Measurements from ENCODE around the gene WSB2.

Gene WSB2

GRCh38 chr12:118061873-118062843 is 1.2 kb upstream of the WSB2 start:
- DNase-seq (ENCODE audit: low spot score) = peak; percentile 40

GRCh38 chr12:118060301-118061010 is 523 bp downstream of the WSB2 start:
- peak; percentile 33 for DNase-seq (ENCODE audit: low spot score)

- DNase-seq (ENCODE audit: low spot score) = no peak
Observed at GRCh38 chr12:118059341-118060191, 1.4 kb downstream of the WSB2 start.

GRCh38 chr12:118058881-118059280 is 2.1 kb downstream of the WSB2 start:
- no peak for DNase-seq (ENCODE audit: low spot score)

- no peak for DNase-seq (ENCODE audit: low spot score)
Observed at GRCh38 chr12:118058227-118058626, 2.8 kb downstream of the WSB2 start.

GRCh38 chr12:118055865-118056773 is 4.9 kb downstream of the WSB2 start:
- no peak for DNase-seq (ENCODE audit: low spot score)

- peak; percentile 53 for DNase-seq (ENCODE audit: low spot score)
Observed at GRCh38 chr12:118055144-118055557, 5.8 kb downstream of the WSB2 start.

- DNase-seq (ENCODE audit: low spot score) = no peak
Observed at GRCh38 chr12:118053071-118053985, 7.7 kb downstream of the WSB2 start.

GRCh38 chr12:118052324-118053070 is 8.5 kb downstream of the WSB2 start:
- DNase-seq (ENCODE audit: low spot score) = peak; percentile 93

- no peak for DNase-seq (ENCODE audit: low spot score)
Observed at GRCh38 chr12:118050972-118051910, 9.7 kb downstream of the WSB2 start.

- no peak for DNase-seq (ENCODE audit: low spot score)
Observed at GRCh38 chr12:118046430-118046829, 14.5 kb downstream of the WSB2 start.

GRCh38 chr12:118044577-118044976 is 16.4 kb downstream of the WSB2 start:
- DNase-seq (ENCODE audit: low spot score) = no peak

- no peak for DNase-seq (ENCODE audit: low spot score)
Observed at GRCh38 chr12:118044075-118044474, 16.9 kb downstream of the WSB2 start.

- no peak for DNase-seq (ENCODE audit: low spot score)
Observed at GRCh38 chr12:118042091-118042490, 18.9 kb downstream of the WSB2 start.

- DNase-seq (ENCODE audit: low spot score) = no peak
Observed at GRCh38 chr12:118038137-118038536, 22.8 kb downstream of the WSB2 start.

GRCh38 chr12:118036672-118037411 is 24.1 kb downstream of the WSB2 start:
- DNase-seq (ENCODE audit: low spot score) = no peak

Data from kidney capillary endothelial cell (primary cell).